Cerebellar nuclear complex (tissue), 1 donor: ENCODE data around the gene IL4R.
"Not testable (repeated sequence)": the region's sequence is repeated elsewhere in the genome, so short reads cannot be mapped to it uniquely, and the experiment has no call there.

Source experiments
- DNase-seq, 2 experiments: peaks; one replicate each; lab custom pipeline; 2025; lab: John Stamatoyannopoulos, UW

Gene IL4R

DNA sequence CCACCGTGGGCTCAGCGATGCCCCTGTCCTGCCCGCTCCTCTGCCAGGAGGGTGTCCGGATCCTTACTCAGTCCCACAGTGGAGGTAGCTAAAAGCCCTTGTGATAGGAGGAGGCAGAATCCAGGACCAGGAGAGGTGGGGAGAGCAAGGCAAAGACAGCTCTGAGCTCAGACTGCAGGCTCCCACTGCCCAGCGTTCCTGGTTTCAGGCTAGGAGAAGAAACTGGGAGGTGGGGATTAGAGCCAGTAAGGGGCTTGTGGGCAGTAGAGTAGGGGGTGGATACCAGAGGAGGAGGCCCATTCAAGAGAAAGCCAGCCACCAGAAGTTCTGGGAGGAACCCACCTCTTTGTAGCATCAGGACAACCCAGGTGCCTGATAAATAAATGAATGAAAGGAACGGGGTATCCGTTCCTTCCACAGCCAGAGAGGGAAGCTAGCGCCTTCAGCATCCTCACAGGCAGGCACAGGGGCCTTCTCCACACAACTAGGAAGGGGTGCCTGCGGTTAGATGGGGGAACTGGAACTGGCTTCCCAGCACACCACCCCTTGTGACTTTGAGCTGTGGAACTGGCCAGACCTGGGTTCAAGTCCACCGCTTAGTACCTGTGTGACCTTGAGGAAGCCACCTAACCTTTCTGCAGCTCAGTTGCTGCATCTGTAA is 90.5 kb downstream of the IL4R start:
- DNase-seq: no peak

DNA sequence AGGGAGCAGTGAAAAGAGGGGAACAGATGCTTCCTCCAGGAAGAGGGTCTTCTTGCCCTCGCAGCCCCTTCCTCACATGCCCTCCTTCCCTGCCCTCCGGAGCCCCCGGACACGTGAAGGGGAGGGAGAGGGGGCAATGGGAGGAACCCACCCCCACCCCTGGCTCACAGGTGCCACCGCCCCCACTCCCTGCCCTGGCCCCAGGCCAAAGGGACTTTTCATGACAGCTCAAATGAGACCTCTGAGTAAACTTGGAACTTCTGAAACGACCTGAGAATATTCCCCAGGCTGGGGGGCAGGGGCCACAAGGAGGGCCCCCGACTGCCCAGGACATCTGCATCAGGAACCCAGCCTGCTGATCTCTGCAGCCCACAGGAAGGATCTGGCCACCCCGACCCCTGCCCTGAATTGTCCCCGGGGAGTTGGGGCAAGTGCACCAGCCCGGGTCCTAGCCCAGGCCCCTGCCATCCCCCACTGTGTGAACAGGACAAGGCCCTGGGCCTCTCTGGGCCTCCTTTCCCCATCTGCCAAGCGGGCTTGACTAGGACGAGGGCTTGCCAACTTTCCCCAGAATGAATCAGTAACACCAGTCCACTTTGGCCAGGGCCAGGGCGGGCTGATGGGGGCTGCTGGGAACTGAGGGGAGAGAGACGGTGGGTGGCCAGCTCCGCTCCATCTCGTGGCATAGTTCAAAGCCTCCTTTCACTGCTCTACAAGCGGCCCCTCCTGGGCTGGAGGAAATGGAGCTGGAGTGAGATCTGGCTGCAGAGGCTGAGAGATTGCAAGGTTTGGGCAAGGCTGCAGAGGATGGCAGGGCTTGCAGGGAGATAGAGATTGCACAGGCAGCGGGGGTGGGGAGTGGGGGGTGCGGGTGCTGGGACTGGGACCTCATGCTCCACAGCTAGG is 92.0 kb downstream of the IL4R start:
- DNase-seq: no peak

DNA sequence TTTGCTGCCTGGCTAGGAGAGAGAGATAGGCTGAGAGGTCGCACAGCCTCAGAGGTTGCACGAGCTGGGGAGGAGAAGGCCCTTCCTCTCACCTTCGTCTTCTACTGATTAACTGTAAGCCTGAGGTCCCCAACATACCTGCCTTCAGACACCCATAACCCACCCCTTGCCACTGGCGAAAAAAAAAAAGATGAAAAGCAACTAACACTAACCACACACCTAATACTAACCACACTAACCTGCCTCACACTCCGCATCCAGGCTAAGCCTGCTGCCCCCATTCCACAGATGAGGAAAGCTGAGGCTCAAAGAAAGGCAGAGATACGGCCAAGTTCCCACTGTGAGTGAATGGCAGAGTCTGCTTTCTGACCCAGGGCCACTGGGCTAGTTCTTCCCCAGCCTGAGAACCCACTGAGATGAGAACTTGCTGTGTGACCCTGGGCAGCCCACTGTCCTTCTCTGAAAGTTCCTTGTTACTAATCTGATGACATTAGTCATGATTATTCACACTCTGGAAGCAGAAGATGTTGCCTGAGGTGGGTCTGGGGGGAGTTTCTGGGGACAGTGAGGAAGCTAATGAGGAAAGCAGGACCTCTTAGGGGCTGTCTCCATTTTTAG is 92.8 kb downstream of the IL4R start:
- no peak for DNase-seq

DNA sequence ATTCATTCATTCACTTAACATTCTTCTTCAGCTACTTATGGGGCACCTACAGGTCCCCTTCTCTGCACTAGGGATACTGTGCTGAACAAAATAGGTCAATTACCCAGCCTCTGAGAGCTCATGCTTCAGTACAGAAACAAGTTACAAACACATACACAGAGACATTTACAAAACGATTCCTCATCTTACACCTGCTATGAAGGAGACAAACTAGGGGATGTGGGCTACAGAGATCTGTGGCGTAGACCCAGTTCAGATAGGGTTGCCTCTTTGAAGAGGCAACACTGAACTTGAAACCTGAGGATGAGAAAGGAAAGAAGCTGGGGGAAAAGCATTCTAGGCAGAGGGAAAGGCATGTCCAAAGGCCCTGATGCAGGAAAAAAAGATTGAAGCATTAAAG is 93.4 kb downstream of the IL4R start:
- DNase-seq: no peak

DNA sequence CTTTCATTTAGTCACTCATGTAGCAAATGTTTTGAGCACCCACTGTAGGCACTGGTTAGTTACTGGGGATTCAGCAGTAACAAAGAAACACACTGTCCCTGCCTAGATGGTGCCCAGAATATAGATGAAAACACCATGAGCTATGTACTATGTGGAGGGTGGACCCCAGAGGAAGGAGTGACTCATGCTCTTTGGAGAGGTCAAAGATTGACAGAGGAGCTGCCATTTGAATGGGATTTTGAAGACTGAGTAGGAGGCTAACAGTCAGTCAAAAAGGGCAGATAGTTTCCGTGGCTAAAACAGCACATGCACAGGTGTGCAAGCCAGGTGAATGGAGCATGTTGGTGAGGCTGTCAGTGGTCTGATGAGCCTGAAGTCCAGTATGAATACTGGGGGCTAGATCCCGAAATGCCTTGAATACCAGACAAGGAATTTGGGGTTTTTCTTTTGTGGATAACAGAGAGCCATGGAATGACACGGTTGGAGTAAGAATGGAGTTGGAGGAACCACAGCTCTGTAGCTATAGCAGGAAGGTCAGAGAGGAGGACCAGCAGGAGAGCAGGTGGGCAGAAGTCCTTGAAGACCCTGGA is 94.3 kb downstream of the IL4R start:
- no peak for DNase-seq

DNA sequence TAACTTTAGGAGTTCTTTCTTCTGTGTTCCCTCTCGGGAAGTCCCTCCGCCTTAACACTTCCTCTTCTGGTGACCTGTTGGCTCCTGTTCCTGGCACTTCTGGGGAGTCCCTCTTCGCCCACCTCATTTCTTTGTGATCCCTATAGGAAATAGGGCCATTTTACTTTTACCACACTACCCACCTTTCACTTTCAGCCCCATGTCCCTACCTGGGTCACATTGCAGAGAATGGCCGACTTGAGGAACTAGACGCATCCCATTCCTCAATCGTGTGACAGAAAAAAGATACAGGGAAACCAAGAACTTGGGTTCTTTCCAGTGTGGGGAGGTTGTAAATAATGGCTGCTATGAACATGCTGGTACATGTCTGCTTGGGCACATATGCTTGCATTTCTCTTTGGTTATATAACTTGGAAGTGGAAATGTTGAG is 94.8 kb downstream of the IL4R start:
- DNase-seq: no peak

DNA sequence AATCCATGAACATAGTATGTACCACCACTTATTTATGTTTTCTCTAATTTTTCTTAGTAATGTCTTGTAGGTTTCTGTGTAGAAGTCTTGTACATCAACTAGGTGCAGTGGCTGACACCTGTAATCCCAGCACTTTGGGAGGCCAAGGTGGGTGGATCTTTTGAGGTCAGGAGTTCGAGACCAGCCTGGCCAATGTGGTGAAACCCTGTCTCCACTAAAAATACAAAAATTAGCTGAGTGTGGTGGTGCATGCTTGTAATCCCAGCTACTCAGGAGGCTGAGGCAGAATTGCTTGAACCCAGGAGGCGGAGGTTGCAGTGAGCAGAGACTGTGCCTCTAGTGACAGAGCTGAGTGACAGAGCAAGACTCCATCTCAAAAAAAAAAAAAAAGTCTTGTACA is 96.2 kb downstream of the IL4R start:
- DNase-seq: not testable (repeated sequence)

DNA sequence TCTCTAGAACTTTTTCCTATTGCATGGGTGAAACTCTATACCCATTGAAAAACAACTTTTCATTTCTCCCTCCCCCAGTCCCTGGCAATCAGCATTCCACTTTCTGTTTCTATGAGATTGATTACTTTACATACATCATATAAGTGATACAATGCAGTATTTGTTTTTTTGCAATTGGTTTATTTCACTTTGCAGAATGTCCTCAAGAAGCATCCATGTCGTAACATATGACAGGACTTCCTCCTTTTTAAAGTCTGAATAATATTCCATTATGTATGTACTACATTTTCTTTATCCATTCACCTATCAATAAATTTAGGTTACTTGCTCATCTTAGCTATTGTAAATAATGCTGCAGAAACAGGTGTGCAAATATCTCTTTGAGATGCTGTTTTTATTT is 97.0 kb downstream of the IL4R start:
- DNase-seq: no peak

DNA sequence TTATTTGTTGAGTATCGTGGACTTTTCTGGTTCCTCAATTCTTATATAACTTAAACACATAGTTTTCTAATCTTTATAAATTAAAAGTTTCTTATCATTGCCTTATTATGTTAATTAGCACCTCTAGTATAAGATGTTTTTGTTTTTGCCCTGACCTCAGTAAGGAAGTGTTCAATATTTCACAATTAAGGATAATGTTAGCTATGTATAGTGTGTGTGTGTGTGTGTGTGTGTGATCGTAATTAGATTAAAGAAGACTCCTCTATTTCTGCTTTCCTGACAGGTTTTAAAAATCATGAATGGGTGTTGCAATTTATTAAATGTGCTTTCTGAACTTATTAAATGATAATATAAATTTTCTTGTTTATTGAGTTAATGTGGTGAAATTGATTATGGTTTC is 100.2 kb downstream of the IL4R start:
- no peak for DNase-seq
